Left ventricle myocardium inferior (tissue), 1 donor: ENCODE measurements around the gene CDK7. TPM values are rescaled to one million over a fixed set of nuclear protein-coding genes. Genes with fewer than 3 reads are reported as not detected.
A peak's percentile ranks its signal among the peaks of the same experiment; 100 is the strongest.

Experiments used
- DNase-seq: peaks from one replicate; pipeline ENCODE4 v3.0.0-alpha.2; 2020
- H3K27ac ChIP-seq: fragments of 200-600 bp; replicated peaks from 2 replicates; pipeline ENCODE4 v1.8.0; 2021
- H3K27me3 ChIP-seq: fragments of 200-600 bp; 2 replicates; pipeline ENCODE4 v1.8.0; 2021; ENCODE audit warnings: low read depth
- H3K36me3 ChIP-seq: fragments of 200-600 bp; 2 replicates; pipeline ENCODE4 v1.8.0; 2021
- H3K4me1 ChIP-seq: fragments of 200-600 bp; 2 replicates; pipeline ENCODE4 v1.8.0; 2021
- H3K4me3 ChIP-seq: fragments of 200-600 bp; 2 replicates; pipeline ENCODE4 v1.8.0; 2021; ENCODE audit warnings: mild to moderate bottlenecking, moderate library complexity
- H3K9me3 ChIP-seq: fragments of 200-600 bp; replicated peaks from 2 replicates; pipeline ENCODE4 v1.8.0; 2021
- intact Hi-C: fragments of 100-400 bp; cut with micrococcal nuclease; formaldehyde crosslinking; loops from one replicate; pipeline ENCODE4 v1.11.0; 2022
- total RNA-seq: library from RNA; stranded (reverse); fragmentation: NEBNext Ultra II Directional; extraction: Animal tissue kit (Norgen Biotek cat#: 25700); gene quantifications from one replicate; pipeline ENCODE4 v1.2.1, GENCODE V29; 2021
- TF ChIP-seq, protein P1 (sequence below): fragments of 200-600 bp; IDR thresholded peaks from 2 replicates; pipeline ENCODE4 v1.8.0; 2021; ENCODE audit warnings: antibody characterized with exemption, mild to moderate bottlenecking, borderline replicate concordance
- donor health status: DM: no; HTN: yes; CAD: no; lungs with severe emphysema.

CDK7 gene
- total RNA-seq, 1 donor from 2014 or later: 10.5 TPM

DNA sequence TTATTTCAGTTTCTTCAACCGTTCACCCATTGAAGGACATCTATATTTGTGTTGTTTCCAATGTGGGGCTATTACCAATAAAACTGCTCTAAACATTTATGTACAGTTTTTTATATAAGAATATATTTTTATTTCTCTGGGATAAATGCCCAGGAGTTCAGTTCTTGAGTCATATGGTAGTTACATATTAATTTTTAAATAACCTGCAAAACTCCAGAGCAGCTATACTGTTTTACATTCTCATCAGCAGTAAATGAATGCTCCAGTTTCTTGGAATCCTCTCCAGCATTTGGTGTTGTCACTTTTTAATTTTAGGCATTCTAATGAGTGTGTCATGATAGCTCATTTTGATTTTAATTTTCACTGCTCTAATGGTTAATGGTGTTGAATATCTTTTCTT is 36.2 kb downstream of the CDK7 start:
- peaks cover 52% of the 10 kb centered on the region for H3K36me3 ChIP-seq
- DNase-seq: no peak
- no peak overlapping the region for H3K27ac ChIP-seq
- no peaks in the 10 kb centered on the region for H3K9me3 ChIP-seq
- H3K4me1 ChIP-seq: peaks cover 17% of the 10 kb centered on the region
- intact Hi-C loops: no loop called here
- no peaks in the 10 kb centered on the region for H3K27me3 ChIP-seq
- no peak overlapping the region for H3K4me3 ChIP-seq
- TF ChIP-seq, protein P1, sequence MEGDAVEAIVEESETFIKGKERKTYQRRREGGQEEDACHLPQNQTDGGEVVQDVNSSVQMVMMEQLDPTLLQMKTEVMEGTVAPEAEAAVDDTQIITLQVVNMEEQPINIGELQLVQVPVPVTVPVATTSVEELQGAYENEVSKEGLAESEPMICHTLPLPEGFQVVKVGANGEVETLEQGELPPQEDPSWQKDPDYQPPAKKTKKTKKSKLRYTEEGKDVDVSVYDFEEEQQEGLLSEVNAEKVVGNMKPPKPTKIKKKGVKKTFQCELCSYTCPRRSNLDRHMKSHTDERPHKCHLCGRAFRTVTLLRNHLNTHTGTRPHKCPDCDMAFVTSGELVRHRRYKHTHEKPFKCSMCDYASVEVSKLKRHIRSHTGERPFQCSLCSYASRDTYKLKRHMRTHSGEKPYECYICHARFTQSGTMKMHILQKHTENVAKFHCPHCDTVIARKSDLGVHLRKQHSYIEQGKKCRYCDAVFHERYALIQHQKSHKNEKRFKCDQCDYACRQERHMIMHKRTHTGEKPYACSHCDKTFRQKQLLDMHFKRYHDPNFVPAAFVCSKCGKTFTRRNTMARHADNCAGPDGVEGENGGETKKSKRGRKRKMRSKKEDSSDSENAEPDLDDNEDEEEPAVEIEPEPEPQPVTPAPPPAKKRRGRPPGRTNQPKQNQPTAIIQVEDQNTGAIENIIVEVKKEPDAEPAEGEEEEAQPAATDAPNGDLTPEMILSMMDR: no peak

DNA sequence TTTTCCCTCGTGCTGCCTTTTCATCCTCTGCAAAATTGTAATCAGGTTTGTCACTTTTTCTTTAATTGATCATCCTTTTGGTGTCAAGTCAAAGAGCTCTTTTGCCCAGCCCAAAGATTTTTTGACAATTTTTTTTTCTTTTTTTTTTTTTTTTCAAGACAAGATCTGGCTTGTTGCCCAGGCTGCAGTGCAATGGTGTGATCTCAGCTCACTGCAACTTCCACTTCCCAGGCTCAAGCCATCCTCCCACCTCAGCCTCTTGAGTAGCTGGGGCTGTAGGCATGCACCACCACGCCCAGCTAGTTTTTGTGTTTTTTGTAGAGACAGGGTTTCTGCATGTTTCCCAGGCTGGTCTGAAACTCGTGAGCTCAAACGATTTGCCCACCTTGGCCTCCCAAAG is 36.7 kb downstream of the CDK7 start:
- TF ChIP-seq, protein P1: no peak
- no peaks in the 10 kb centered on the region for H3K27me3 ChIP-seq
- no peak overlapping the region for H3K4me3 ChIP-seq
- H3K9me3 ChIP-seq: no peaks in the 10 kb centered on the region
- peaks cover 17% of the 10 kb centered on the region for H3K4me1 ChIP-seq
- intact Hi-C loops: no loop called here
- no peak for DNase-seq
- H3K36me3 ChIP-seq: peaks cover 57% of the 10 kb centered on the region
- no peak overlapping the region for H3K27ac ChIP-seq

DNA sequence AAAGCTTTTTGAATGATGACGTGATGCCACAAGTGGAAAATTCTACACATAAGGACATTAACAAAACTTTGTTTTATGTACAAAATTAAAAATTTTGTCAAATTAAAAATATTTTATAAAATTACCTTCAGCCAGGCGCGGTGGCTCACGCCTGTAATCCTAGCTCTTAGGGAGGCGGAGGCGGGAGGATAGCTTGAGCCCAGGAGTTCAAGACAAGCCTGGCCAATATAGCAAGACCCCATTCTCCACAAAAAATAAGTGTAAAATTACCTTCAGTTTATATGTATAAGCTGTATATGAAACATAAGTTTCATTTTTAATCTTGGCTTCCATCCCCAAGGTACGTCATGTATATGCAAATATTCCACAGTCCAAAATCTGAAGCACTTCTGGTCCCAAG is 40.9 kb downstream of the CDK7 start:
- TF ChIP-seq, protein P1: no peak
- Histone ChIP-seq H3K36me3 (peaks cover 62% of the 10 kb centered on the region), H3K4me1 (peaks cover 27% of the 10 kb centered on the region), H3K9me3 (no peaks in the 10 kb centered on the region), H3K4me3 (no peak overlapping the region), H3K27me3 (no peaks in the 10 kb centered on the region), H3K27ac (no peak overlapping the region)
- intact Hi-C loops: no loop called here
- no peak for DNase-seq

DNA sequence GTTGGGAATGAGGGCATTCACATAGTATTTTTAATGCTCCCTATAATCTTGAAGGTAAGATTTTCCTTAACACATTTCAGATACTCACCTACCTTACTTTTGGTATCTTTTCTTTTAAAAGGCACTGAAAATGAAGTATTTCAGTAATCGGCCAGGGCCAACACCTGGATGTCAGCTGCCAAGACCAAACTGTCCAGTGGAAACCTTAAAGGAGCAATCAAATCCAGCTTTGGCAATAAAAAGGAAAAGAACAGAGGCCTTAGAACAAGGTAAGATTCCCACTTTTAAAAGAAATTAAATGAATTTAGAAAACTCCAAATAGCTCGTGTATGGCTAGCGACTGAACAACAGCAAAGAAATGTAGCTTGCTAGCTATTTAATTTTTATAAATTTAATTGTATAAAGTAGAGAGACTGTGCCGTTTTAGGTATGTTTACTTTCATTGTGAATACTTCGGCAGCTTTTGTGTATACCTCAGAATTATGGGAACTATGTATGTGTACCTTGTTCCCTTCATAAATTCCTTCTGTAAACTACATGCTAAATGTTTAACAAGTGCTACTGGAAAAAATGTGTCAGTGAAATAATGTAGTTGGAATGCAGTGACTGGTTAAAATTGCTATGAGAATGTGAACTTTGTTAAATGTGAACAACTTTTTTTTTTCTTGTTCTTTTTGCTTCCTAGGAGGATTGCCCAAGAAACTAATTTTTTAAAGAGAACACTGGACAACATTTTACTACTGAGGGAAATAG is 41.9 kb downstream of the CDK7 start:
- intact Hi-C loops: no loop called here
- TF ChIP-seq, protein P1: no peak
- H3K27me3 ChIP-seq: no peaks in the 10 kb centered on the region

DNA sequence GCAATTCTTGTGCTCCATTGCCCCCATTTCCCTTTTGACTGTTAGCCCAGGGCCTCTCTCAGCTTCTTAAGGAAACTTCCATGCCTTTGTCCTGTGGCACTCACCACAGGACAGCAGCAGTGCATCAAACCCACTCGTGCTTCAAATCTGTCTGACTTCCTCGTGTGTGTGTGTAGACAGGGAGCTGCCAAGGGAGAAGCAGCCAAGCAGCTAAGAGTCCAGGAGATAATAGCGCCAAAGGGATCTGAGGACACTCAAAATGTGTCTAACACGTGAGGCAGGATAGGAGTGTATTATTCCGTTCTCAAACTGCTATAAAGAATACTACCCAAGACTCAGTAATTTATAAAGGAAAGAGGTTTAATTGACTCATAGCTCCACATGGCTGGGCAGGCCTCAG is 44.8 kb downstream of the CDK7 start:
- TF ChIP-seq, protein P1: no peak
- peaks cover 54% of the 10 kb centered on the region for H3K36me3 ChIP-seq

More for the DNA sequence above, 41.9 kb downstream of the CDK7 start:
- H3K4me3 ChIP-seq: no peak overlapping the region
- DNase-seq: no peak
- no peak overlapping the region for H3K27ac ChIP-seq
- H3K36me3 ChIP-seq: peaks cover 68% of the 10 kb centered on the region
- peaks cover 20% of the 10 kb centered on the region for H3K4me1 ChIP-seq
- no peaks in the 10 kb centered on the region for H3K9me3 ChIP-seq

More for the DNA sequence above, 44.8 kb downstream of the CDK7 start:
- Histone ChIP-seq H3K4me1 (peaks cover 17% of the 10 kb centered on the region), H3K27ac (peak overlapping the region; percentile 23), H3K9me3 (no peaks in the 10 kb centered on the region), H3K27me3 (no peaks in the 10 kb centered on the region), H3K4me3 (no peak overlapping the region)
- no peak for DNase-seq
- intact Hi-C loops: no loop called here
